Eye (tissue), 1 donor: ENCODE results near the gene PBX1.
"Not testable (repeated sequence)": the region's sequence is repeated elsewhere in the genome, so short reads cannot be mapped to it uniquely, and the experiment has no call there.

Source experiments
- DNase-seq: peaks from one replicate; pipeline ENCODE4 v3.0.0-alpha.2; 2015

The PBX1 gene

GRCh38 chr1:164644774-164645644 is 86.0 kb downstream of the PBX1 start:
- no peak for DNase-seq

GRCh38 chr1:164645921-164646320 is 86.9 kb downstream of the PBX1 start:
- DNase-seq, result no peak

DNA sequence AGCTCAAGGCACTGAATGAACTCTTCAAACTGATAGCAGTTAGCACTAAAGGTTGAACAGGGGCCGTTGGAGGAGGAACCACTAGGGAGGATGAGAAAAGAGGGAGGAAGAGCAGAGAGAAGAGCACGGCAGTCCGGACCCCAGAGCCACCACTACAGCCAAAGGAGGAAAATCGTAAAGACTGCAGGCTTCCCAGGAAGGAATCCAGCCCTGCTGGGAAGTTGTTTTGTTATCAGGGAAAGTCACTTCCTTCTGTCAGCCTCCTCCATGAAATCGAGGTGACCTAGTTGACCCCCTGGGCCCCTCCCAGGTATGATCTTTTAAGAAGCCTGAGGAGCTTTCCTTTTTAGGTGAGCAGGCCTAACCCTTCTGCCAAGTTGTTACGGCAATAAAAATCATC is 88.2 kb downstream of the PBX1 start:
- no peak for DNase-seq

DNA sequence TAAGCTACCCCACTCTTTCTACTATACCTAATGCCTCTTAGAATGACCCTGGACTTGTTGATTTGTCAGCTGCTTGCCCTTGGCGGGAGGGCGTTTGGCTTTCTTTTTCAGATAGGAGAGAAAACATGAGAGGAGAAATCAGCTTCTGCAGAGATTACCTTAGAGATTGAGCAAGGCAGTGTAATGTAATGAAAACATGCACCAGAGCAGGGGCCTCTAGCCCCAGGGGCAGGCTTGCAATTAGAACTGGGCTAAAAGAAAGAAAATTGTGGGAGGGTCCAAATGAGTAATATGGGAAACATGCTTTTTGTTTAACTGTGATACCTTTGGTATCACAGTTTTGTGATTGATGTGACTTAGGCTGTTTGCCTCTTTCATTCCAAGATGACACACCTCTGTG is 89.7 kb downstream of the PBX1 start:
- no peak for DNase-seq

GRCh38 chr1:164649146-164649545 is 90.2 kb downstream of the PBX1 start:
- no peak for DNase-seq

DNA sequence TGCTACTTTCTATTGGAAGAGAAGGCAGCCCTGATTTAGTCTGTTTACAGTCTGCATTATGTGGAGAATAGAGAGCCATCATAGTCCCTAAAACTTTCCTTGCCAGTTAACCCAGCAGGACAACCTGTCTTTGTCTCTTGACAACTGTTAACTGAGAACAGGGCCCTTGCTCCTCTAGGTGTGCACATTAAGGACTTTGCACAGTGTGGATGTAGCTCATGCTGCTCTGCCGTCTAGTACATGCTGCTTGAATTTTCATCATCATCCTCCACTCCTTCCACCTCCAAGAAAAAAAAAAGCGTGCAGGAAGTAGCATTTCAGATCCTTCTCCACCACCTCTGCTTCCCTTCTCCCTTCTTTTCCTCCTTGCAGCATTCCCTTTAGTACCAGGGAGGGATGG is 91.5 kb downstream of the PBX1 start:
- DNase-seq, result no peak

DNA sequence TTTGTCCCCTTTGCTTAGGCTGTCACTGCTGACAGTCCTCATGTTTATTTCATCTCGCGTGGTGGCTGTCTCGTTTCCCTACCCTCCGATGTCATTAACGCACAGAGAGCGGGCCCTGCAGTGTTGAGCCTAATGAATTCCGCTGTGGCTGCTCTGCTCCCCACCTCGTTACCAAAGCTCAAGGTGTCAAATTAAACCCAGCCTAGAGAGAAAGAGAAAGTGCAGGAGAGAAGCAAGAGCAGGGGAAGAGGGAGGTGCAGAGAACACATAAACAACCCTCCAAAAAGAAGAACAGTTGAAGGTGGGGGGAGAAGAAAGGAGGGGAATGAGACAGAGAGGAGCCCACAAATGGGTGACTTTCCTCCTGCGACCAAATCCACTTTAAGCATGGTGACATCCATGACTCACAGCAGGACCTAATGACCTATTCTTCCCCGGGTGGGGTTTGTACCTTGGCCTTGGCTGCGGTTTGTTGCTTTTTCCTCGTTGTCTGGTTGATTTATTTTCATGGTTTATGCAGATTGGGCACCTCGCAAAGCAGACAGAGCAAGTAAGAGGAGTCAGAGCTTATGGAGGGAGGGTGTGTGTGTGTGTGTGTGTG is 92.5 kb downstream of the PBX1 start:
- peak; percentile 62 for DNase-seq

- not testable (repeated sequence) for DNase-seq
These were observed 94.0 kb downstream of the PBX1 start for GRCh38 chr1:164652969-164653368.

DNA sequence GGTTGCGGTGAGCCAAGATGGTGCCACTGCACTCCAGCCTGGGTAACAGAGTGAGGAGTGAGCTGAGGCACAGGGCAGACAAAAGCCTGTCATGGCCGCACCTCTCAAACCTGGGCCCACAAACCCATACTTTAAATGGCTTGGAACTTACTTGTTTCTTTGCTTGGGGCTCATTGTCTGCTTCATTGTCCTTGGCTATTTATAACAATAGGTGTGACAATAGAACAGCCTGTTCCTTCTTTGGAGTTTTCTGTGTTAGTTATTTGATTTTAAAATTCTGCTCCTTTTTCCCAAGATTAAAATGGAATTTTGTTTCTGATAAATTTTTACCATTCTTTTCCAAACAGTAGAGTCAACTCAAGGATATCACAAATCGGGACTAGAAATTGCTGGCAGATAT is 94.7 kb downstream of the PBX1 start:
- DNase-seq, result no peak

DNA sequence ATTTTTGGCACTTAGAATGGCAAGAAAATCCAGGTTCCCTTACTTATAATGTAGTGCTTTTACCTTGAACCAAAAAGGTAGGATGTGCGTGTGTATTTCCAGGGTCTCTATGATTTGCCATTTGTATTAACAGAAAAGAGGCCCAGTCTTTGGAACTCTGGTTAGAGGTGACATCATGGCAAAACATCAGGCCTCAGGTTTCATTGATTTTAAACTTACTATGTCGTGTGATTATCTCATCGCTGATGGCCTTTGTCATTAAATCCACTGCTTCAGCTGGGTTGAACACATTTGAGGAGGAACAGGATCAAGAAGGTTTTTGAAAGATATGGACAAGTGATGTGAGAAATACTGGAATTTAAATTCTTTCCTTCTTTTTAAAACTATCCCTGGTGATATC is 95.2 kb downstream of the PBX1 start:
- DNase-seq, result no peak

- no peak for DNase-seq
These were observed 99.9 kb downstream of the PBX1 start for GRCh38 chr1:164658864-164659263.

GRCh38 chr1:164659621-164660411 is 100.8 kb downstream of the PBX1 start:
- no peak for DNase-seq

GRCh38 chr1:164660412-164660772 is 101.4 kb downstream of the PBX1 start:
- DNase-seq, result no peak

DNA sequence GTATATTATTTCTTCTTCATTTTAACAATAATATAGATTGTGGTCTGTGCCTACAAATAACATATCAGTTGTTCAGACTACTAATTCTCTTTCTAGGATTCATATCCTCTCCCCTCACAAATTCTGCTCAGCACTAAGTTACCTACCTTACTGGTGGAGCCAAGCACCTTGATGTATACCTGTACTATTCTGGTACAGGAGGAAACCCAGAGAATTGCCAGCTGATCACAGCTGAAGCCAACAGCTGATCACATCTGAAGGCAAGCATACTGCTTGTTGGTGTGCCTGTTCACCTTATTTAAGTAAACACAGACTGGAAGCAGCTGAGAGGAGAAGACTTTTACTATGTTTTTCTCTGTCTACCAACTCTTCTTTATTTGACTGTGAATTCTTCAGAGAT is 101.8 kb downstream of the PBX1 start:
- DNase-seq, result no peak

GRCh38 chr1:164662462-164662861 is 103.5 kb downstream of the PBX1 start:
- no peak for DNase-seq

DNA sequence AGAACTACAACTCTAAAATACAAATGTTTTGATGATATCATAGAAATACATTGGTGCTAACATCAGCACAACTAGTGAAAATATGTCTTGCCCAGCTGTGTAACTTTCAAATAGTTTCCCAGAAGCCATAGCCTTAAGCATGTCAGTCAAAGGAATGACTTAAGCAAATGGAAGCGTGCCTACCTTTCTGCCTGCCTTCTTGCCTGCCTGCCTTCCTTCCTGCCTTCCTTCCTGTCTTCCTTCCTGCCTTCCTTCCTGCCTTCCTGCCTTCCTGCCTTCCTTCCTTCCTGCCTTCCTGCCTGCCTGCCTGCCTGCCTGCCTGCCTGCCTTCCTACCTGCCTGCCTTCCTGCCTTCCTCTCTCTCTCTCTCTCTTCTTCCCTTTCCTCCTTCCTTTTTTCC is 104.0 kb downstream of the PBX1 start:
- no peak for DNase-seq

- no peak for DNase-seq
These were observed 105.1 kb downstream of the PBX1 start for GRCh38 chr1:164664127-164664526.

DNA sequence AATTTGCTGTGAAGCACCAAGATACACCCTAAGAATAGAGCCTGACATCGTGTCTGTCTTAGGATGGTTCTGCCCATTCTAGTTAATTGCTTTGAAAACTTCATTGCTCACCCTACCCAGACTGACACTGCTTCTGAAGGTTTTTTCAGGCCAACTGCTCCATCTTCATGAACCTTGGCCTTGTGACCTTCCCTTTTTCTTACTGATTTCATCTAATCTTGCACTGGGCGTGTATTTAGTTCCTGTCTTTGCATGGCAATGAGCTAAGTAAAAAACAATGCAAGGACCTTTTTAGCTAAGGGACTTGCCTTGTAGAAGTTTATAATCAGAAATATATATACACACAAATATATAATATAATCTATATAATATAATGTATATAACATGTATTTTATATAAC is 108.0 kb downstream of the PBX1 start:
- DNase-seq, result no peak

- no peak for DNase-seq
These were observed 108.6 kb downstream of the PBX1 start for GRCh38 chr1:164667600-164667999.

DNA sequence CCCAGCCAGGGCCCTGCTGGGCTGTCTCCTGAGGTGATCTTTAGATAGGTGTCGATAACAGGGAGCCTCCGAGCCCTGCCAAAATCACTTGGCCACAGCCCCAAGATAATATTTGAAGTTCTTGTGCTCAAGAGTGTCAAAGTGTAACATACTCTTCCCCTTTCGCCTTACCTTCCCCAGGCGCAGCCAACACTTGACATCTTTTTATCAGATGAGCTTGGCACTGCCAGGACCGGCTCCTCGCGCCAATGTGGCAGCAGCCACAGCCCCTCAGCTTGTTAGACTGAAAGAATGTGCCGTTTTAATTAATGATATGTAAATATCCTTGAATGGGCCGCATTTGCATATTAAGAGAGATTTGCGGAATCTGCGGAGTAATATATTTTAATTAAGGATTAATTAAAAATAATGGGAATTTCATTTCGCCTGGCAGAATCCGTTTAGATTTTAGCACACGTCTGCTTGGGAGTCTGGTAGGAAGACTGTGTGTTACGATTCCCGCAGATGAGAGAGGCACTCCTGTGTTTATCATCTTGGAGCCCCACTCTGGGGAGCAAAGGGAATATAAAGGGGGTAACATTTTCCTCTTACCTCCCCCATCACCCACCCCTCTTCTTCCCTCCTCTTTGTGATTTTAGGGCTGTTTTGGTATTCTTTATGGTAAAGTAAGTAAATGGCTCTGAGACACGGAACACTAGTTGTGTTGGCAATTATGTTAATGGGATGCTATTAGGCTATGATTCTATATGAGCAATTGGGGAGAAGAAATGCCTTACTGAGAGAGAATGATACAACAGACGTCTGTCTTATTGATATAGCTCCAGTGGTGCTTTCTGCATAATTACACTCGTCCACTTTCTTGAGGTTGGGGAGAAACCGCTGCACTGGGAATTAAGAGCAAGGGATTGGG is 109.8 kb downstream of the PBX1 start:
- no peak for DNase-seq

DNA sequence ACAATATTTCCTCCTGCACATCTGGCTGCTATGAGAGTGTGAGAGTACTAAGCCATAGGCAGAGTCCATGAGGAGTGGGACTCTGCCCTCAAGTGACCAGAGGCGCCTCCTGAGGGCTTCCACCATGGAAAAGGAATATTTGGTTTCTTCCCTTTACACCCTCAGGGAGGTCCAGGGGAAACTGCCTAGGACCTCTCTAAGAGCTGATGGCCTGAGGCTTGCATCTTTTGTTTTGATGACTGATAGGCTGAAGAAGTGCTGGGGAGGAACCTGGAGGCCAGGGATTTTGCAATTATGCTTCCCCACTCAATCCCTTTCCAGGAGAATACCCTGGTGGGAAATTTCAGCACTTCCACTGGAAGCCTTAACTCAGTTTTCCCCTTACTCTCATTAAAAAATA is 111.0 kb downstream of the PBX1 start:
- DNase-seq, result no peak

GRCh38 chr1:164670786-164671185 is 111.8 kb downstream of the PBX1 start:
- no peak for DNase-seq
